Measurements from ENCODE around the gene NAP1L4. TPM values are rescaled to one million over a fixed set of nuclear protein-coding genes. Genes with fewer than 3 reads are reported as not detected.

NAP1L4 gene
- total and polyA plus RNA-seq, 2 of the 8 experiments (the other 6 are each of a cell fraction or from before 2014, with no cell fraction given) = 75.8 to 194 TPM

DNA sequence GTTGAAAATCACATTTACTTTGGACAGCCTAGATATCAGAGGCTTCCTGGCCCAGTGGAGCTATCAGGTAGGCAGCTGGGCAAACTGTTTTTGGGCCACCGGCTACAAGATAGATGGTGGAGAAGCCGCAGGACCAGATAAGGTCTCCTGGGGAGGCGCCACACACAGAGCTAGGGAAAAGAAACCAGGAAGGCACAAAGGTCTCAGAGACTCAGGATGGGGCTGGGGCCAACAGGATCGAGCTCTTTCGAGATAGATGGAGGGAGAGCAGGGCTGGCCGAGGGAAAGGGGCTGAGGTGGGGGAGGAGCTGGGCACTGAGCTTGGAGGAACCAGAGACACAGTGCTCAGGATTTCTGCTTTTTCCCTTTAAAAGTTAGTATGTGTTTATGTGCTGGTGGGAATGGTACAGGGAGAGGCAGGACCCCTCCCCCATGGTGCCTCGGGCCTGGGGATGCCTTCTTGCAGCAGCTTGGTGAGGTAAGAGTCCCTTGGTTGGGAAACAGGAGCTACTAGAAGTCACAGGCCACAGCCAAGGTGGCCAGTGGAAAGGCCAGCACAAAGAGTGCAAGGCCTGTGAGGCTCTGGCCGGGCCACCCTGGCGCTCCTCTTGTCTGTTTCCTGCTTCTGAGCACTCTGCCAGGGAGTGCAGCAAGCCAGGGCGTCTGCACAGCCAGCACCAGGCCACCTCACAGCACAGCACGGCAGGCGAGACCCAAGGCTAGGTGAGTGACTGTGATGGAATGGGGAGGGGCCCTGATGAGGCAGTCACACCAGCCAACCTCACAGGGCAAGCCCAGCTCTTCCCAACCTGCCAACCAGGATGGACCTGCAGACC, 11.5 kb upstream of the NAP1L4 start (continued):
- TF ChIP-seq NANOG (IDR thresholded peaks at IDR 0.05; ENCODE audit: insufficient read depth, low read depth, low read length, poor library complexity, severe bottlenecking) = no peak

Measured in H1 (cell line).